Epithelial cell of esophagus (primary cell): ENCODE results near the gene CACNA1B.

Source experiments
- DNase-seq: peaks from one replicate; pipeline ENCODE4 v3.0.0; 2010; ENCODE audit warnings: low read depth
- H3K4me3 ChIP-seq: 2 replicates; pipeline ENCODE4 v1.5.1; 2011; ENCODE audit warnings: mild to moderate bottlenecking, low read length, control low read depth
- CTCF ChIP-seq: IDR thresholded peaks from 2 replicates; pipeline ENCODE4 v1.5.1; 2011; ENCODE audit warnings: low read depth, mild to moderate bottlenecking, low read length, control low read depth, inconsistent platforms; ENCODE audit not compliant: insufficient read depth; ENCODE audit errors: missing control alignments

CACNA1B gene

GRCh38 chr9:137969008-137969407 lies 91.4 kb downstream of the CACNA1B start:
- H3K4me3 ChIP-seq, result no peak overlapping the region
- no peak for TF ChIP-seq CTCF
- no peak for DNase-seq

- TF ChIP-seq CTCF, result no peak
- H3K4me3 ChIP-seq, result no peak overlapping the region
- DNase-seq, result no peak
Observed at GRCh38 chr9:137969685-137970084, 92.1 kb downstream of the CACNA1B start.

- H3K4me3 ChIP-seq, result no peak overlapping the region
- DNase-seq, result no peak
- TF ChIP-seq CTCF, result no peak
Observed at GRCh38 chr9:137970098-137970497, 92.5 kb downstream of the CACNA1B start.

GRCh38 chr9:137970686-137971476 lies 93.3 kb downstream of the CACNA1B start:
- no peak overlapping the region for H3K4me3 ChIP-seq
- no peak for DNase-seq
- TF ChIP-seq CTCF, result no peak

- TF ChIP-seq CTCF, result no peak
- no peak for DNase-seq
- H3K4me3 ChIP-seq, result no peak overlapping the region
Observed at GRCh38 chr9:137971477-137972138, 94.0 kb downstream of the CACNA1B start.

- no peak for DNase-seq
- TF ChIP-seq CTCF, result no peak
- no peak overlapping the region for H3K4me3 ChIP-seq
Observed at GRCh38 chr9:137972355-137972987, 94.9 kb downstream of the CACNA1B start.
